GM19035 (cell line): ENCODE data around the gene VDAC1.
A peak's percentile ranks its signal among the peaks of the same experiment; 100 is the strongest.
"Not testable (repeated sequence)": the region's sequence is repeated elsewhere in the genome, so short reads cannot be mapped to it uniquely, and the experiment has no call there.

Experiments
- ATAC-seq: cut with Tn5 transposase; IDR thresholded peaks from one replicate; pipeline ENCODE4 v1.9.1; 2021; ENCODE audit not compliant: unreplicated experiment

The VDAC1 gene

GRCh38 chr5:133969654-133970324 is 35.0 kb downstream of the VDAC1 start:
- no peak for ATAC-seq

GRCh38 chr5:133968204-133968980 is 36.4 kb downstream of the VDAC1 start, which contains the start of gene C5orf15:
TSS of gene C5orf15 (minus strand) at chr5:133968625. CDS start at chr5:133968584, 41 bp downstream.
- peak; percentile 95 for ATAC-seq

GRCh38 chr5:133967698-133968203 is 37.0 kb downstream of the VDAC1 start:
- no peak for ATAC-seq

- no peak for ATAC-seq
Measured at GRCh38 chr5:133967124-133967523, 37.7 kb downstream of the VDAC1 start.

- no peak for ATAC-seq
Measured at GRCh38 chr5:133966090-133966489, 38.7 kb downstream of the VDAC1 start.

GRCh38 chr5:133963493-133964128 is 41.2 kb downstream of the VDAC1 start:
- ATAC-seq: no peak

DNA sequence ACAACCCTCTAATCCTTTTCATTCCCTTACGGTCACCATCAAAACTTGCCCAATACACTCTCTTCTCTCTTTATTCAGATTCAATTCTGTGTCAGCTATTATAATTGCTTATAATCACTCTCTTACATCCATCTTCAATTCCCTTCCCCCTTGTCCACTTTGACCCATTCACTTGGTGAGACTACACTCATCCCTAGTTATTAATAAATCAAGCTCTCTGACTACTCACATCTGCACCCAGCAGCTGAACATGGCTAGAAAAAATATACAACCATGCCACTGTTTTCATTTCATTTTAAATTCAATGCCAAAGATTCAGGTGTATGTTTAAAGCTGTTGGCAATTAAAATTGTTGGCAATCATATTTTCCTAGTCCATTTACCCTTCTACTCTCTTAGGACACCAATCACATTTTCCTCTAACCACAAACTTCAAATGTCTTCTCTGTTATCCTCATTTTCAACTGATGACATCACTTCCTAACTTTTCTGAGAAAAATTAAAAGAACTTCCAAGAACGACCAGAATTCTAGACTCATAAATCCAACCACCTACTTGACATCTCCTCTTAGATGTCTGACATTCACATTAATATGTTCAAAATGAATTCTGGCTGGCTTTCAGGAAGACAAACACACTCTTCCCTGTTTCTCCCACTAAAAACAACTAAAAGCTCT is 41.8 kb downstream of the VDAC1 start:
- no peak for ATAC-seq

GRCh38 chr5:133962131-133962530 is 42.6 kb downstream of the VDAC1 start:
- ATAC-seq: no peak

GRCh38 chr5:133959643-133960042 is 45.1 kb downstream of the VDAC1 start:
- no peak for ATAC-seq

DNA sequence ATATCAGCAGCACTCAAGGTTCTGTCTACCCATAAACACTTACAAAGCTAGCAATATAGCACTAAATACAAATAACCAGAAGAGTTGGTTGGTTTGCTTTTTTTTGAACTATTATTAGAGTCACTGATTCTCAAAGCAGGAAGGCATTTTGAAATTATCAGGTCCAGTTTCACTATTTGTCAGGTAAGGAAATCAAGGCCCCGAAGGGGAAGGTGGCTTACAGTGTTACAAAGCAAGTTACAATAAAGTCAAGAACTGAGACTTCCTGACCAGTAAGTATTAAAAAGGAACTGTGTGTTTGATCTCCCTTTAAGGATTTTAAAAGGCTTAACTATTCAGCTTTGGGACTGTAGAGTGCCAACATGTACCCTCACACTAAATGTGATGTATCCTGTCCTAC is 47.2 kb downstream of the VDAC1 start:
- ATAC-seq: peak; percentile 75

DNA sequence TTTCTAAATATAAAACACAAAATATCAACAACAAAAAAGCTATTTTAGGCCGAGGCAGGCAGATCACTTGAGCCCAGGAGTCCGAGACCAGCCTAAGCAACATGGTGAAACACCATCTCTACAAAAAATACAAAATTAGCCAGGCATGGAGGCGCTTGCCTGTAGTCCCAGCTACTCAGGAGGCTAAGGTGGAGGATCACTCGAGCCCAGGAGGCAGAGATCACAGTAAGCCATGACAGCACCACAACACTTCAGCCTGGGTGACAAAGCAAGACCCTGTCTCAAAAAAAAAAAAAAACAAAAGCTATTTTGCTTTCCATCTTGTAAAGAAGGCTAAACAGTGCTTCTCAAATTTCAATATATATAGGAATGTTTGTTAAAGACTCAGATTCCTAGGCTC is 47.7 kb downstream of the VDAC1 start:
- peak; percentile 12 for ATAC-seq

- not testable (repeated sequence) for ATAC-seq
Measured at GRCh38 chr5:133956196-133956595, 48.6 kb downstream of the VDAC1 start.

GRCh38 chr5:133953568-133954145 is 51.1 kb downstream of the VDAC1 start:
- no peak for ATAC-seq

- ATAC-seq: no peak
Measured at GRCh38 chr5:133952729-133953567, 51.8 kb downstream of the VDAC1 start.

DNA sequence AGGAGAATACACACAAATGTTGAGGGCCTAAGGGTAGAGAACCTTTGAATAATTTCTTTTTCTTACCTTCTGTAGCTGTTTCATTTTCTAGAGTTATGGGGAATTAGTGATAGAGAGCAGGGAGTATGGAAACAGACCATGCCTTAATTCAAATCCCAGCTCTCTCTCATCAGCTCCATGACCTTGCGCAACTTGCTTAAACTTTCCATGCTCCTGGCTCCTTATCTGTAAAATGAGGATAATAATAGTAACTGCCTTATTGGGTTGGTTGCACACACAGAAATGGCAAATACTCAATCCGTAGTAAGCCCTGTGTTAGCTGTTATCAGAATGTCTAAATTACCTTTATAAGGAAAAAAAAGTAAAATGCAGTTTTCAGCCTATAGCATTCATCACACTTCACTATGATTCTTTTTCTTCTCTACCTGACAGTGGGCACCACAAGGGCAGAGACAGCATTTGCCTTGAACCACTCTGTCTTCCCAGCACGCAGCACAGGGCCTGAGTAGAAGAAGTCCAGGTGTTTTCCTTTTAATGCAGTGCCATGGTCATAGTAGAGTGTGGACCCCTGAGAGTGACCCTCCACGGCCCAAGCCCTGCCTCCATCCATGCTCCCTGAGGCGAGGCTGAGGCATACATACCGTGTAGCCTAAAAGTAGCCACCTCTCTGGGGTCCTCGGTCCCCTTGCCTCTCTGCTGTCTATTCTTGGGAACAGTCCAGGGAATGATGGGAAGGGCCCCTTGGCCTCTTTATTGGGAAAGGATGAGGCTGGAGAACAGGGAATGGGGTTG is 53.8 kb downstream of the VDAC1 start:
- no peak for ATAC-seq

GRCh38 chr5:133948721-133949120 is 56.1 kb downstream of the VDAC1 start:
- no peak for ATAC-seq

DNA sequence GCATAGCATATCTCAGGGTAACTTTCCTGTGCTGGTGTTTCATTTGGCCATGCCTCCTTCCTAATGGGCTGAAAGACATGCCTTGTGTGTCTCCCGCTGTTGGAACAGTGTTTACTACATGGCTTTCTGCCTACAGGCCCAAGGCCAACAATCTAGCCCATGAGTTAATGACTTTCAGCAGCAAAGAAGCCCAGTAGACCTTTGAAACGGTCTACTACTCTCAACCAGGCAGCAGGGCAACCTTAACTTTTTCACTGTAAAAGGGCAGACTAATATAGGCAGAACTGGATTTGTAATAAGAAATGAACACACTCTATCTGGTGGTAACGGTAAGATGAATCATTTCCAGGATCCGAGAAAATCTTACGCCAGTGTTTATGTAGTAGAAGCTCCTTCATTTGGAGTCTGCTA is 57.3 kb downstream of the VDAC1 start:
- no peak for ATAC-seq

DNA sequence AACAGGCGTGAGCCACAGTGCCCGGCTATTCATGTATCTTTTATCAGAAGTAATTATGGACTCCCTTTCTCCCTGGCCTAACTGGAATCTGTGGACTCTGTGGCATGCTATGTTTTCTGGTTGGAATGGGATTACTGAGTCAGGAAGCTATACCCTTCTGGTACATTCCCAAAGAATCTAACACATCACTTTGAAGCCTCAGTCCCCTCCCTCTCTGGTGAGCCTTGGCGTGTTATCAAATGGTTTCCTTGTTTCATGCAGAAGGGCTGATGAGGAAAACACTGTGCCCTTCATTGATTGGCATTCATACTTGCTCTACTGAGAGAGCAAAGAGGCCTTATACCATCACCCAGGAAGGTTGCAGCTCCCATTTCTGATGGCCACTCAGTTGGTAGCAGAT is 59.2 kb downstream of the VDAC1 start:
- no peak for ATAC-seq
